GM19438 (cell line): ENCODE measurements around the gene FYB1.
"Not testable (repeated sequence)": the region's sequence is repeated elsewhere in the genome, so short reads cannot be mapped to it uniquely, and the experiment has no call there.

Source experiments
- ATAC-seq: cut with Tn5 transposase; IDR thresholded peaks from one replicate; pipeline ENCODE4 v1.9.1; 2021; ENCODE audit warnings: low read depth; ENCODE audit not compliant: unreplicated experiment

The FYB1 gene

GRCh38 chr5:39191216-39191615 lies 28.1 kb downstream of the FYB1 start:
- no peak for ATAC-seq

DNA sequence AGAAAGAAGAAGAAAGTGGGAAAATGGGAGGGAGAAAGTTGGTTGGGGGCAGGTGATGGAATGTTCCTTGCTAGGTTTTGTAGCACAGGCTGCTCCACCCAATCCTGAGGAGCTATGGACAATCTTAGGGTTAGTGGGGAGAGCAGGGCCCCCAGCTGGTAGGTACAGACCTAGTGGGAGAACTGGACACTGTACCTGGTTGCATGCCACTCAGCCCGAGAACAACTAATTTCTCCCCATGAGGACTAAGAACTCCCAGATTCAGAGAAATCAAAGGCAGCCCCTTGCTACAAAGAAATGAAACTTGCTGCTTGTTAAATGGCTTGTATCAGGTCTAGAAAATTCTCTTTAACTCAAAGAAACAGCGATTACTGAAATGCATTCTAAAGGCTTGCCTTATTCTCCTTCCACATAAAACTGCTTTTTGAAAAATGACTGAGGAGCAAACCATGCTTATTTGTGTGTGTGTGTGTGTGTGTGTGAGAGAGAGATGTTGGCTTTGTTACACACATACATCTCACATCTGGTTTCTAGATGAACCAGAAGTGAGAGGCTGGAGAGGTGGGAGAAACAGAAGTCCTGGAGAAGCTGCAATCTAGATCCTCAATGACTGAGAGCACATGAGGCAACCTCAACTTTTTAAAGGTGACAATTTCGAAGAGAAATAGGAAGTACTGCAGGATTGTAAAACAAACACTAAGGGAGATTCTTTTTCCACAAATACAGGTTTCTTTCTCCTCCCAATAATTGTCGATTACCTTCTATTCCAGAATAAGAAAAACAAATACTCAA lies 28.9 kb downstream of the FYB1 start:
- no peak for ATAC-seq

DNA sequence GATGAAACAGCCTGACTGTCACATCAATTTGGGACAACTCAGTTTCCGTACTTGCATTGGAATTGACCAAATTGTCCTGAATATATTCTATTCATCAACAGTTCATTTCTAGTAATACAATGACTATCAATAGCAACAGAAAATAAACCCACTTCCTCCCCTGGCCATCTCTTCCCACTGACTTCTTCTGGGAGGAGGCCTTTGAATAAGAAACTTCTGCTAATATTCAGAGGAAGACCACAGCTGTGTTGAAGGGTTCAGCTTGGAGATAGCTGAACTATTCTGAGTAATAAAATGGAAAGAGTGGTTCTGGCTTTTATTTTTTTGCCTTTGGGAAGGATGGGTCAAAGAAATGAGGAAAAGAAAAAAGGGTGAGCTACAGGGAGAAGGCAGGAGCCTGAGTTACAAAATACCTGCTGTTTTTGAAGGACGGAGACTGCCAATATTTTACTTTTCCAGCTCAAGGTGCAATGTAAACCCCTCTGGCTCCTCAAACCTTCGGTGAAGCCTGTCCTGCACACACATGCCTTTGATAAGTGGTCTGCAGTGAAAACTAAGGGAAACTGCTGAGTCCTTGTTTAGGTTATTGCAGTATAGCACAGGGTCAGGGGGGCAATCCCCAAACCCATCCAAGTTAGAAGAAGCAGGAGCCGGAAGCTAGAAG lies 29.9 kb downstream of the FYB1 start:
- no peak for ATAC-seq

GRCh38 chr5:39187831-39188731 lies 31.3 kb downstream of the FYB1 start:
- no peak for ATAC-seq

DNA sequence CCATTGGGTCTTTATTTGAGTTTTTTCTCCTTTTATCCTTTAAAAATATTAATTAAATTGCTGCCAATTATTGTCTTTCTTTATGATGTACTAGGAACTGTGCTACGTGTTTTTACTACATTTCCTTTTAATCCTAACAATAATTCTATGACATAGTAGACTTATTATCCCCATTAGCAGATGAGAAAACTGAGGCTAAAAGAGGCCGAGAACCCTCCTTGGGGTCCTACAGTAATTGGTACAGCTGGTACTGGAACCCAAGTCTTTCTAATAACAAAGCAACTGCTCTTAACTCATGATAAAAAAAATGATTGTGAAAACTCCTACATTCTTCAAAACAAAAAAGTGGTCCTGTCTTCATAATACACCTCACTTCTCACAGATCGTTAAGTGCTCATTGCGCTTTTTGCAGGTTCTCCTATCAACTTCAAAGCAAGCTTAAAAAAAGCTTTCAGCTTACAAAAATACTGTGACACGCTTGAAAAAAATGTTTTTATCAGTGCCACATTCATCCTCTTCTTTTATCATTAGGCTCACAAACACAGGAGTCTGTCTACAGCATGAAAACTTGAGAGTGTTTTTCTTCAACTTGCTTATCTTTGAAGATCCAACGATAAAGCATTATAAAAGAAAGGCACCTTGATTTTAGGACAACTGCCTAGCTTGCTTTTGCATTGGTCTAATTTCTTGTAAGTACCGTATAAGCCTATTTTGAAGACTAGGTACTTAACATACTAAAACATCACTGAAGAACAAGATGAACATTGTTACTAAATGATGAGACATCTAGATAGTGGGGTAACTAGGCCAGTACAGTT lies 32.4 kb downstream of the FYB1 start:
- no peak for ATAC-seq

DNA sequence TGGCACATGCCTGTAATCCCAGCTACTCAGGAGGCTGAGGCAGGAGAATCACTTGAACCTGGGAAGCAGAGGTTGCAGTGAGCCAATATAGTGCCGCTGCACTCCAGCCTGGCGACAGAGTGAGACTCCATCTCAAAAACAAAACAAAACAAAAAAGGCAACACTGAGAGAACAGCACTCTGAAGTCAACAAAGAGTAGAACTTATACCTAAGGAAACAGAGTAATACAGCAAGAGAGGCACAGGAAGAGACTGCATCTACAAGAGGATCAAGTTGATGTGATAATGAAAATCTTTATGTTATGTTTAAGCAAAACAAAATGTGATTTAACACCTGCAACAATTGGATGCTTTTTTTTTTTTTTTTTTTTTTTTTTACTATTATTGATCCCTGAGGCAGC lies 33.1 kb downstream of the FYB1 start:
- ATAC-seq: no peak

- ATAC-seq: no peak
Observed at GRCh38 chr5:39185761-39186160, 33.6 kb downstream of the FYB1 start.

DNA sequence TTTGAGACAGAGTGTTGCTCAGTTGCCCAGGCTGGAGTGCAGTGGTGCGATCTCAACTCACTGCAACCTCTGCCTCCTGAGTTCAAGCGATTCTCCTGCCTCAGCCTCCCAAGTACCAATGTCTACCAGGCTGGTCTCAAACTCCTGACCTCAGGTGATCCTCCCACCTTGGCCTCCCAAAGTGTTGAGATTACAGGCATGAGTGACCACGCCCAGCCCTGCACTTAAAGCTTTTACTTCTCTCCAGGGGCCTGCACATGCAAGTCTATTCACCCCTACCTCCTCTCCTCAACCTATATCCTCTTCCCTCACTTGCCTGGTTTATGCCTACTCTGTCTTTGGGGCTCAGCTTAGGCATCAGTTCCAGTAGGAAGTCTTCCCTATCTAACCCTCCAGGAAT lies 39.8 kb downstream of the FYB1 start:
- not testable (repeated sequence) for ATAC-seq

GRCh38 chr5:39178861-39179260 lies 40.5 kb downstream of the FYB1 start:
- no peak for ATAC-seq

GRCh38 chr5:39178171-39178570 lies 41.2 kb downstream of the FYB1 start:
- no peak for ATAC-seq

- peak; percentile 75 for ATAC-seq
Observed at GRCh38 chr5:39177631-39177964, 41.8 kb downstream of the FYB1 start.

- peak; percentile 53 for ATAC-seq
Observed at GRCh38 chr5:39176759-39177630, 42.4 kb downstream of the FYB1 start.

DNA sequence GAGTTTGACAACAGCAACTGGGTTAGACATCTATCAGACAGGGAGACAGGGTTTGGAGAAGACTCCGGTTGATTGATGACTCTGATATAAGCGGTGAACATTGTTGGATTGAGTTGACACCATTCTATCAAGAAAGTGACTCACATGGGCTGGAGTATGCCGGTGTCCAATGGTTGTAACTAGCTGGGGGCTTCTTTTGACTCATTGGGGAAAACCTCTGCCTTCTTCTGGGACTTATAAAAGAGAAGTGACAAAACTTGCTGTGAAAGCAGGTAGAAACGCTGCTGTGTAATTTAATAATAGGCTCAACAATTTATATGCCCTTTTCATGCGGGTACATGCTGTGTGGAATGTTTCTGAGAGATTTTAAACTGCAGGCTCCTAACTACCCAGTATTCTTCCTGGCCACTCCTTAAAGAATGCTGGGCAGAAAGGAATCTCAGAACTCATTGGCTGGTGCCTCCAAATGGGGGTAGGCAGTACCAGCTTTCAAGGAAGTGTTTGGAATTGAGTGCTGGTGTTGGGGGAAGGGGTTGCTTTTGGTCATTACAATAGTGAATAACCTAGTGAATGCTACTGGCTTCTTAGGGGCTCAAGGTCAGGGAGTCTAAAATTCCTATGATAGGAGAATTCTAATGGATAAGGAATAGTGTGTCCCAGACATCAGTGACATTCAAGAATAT lies 43.9 kb downstream of the FYB1 start:
- ATAC-seq: no peak

DNA sequence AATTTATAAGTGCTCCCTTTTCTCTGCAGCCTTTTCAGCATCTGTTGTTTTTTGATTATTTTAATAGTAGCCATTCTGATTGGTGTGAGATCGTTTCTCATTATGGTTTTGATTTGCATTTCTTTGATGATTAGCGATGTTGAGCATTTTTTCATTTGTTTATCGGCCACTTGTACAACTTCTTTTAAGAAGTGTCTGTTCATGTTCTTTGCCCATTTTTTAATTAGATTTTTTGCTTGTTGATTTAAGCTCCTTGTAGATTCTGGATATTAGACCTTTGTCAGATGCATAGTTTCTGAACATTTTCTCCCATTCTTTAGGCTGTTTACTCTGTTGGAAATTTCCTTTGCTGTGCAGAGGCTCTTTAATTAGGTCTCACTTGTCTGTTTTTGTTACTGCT lies 46.3 kb downstream of the FYB1 start:
- ATAC-seq: no peak

- ATAC-seq: no peak
Observed at GRCh38 chr5:39172593-39172992, 46.8 kb downstream of the FYB1 start.

GRCh38 chr5:39171647-39172046 lies 47.7 kb downstream of the FYB1 start:
- no peak for ATAC-seq

DNA sequence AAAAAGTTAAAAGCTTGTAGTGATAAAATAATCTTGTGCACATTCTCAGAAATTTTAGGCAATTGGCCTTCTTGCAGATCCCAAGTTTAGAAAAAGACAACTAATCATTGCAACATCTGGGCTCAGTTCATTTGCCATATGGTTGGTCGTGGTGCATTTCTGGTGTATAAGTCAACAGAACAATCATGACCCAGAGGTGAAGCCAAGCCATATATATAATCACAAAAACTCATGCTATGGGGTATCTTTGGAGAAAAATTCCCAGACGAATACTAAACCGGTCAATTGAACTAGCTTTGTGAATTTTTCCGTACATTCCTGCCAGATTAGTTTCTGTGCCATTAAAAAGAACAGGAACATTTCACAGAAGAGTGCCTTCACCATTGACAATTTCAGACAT lies 50.3 kb downstream of the FYB1 start:
- ATAC-seq: no peak

DNA sequence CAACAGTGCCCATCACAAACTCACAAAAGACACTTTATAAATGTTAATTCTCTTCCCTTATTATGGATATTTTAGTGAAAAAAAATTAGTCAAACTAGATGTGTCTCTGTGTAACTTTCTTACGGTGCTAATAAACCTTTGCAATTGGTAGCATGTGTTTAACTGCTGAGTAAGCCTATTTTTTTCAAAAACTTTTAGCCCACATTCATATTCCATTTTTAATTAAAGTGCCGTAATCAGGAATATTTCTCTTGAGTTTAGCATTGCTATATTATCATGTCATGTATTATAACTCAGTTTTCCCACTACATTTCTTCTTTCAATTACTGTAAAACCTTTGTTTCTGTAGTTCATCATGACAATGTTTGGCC lies 51.4 kb downstream of the FYB1 start:
- no peak for ATAC-seq
